Measurements from ENCODE around the gene SPOUT1.

DNA sequence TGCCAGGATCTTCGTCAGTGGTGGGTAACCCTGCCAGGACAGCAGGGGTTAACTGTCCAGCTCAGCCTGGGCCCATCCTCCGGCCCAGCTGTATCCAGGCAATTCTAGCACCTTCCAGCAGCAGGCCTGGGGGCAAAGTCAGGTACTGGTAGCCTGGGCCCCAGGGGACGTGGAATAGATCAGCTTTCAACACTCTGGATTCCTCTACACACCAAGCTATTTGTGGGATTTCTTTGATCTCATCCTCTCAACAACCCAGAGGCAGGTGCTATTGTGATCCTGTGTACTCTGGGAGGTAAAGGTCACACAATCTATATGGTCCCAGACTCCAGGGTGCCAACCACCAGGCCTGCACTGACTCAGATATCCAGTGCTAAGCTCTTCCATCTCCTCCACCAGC is 8.7 kb upstream of the SPOUT1 start:
- no peak for TF ChIP-seq EZH2 (IDR thresholded peaks at IDR 0.05; ENCODE audit: borderline replicate concordance, low read depth, low read length, poor library complexity, severe bottlenecking)
- TF ChIP-seq, protein P1, sequence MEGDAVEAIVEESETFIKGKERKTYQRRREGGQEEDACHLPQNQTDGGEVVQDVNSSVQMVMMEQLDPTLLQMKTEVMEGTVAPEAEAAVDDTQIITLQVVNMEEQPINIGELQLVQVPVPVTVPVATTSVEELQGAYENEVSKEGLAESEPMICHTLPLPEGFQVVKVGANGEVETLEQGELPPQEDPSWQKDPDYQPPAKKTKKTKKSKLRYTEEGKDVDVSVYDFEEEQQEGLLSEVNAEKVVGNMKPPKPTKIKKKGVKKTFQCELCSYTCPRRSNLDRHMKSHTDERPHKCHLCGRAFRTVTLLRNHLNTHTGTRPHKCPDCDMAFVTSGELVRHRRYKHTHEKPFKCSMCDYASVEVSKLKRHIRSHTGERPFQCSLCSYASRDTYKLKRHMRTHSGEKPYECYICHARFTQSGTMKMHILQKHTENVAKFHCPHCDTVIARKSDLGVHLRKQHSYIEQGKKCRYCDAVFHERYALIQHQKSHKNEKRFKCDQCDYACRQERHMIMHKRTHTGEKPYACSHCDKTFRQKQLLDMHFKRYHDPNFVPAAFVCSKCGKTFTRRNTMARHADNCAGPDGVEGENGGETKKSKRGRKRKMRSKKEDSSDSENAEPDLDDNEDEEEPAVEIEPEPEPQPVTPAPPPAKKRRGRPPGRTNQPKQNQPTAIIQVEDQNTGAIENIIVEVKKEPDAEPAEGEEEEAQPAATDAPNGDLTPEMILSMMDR (conservative IDR thresholded peaks at IDR 0.05; ENCODE audit: low read depth, low read length), result no peak
